H9 (cell line): ENCODE measurements around the gene NXN. TPM values are rescaled to one million over a fixed set of nuclear protein-coding genes. Genes with fewer than 3 reads are reported as not detected.

Source experiments
- DNase-seq: peaks from one replicate; pipeline ENCODE4 v3.0.0-alpha.2; 2017
- H2AFZ ChIP-seq: one replicate; pipeline ENCODE4 v1.6.1; 2013; ENCODE audit warnings: mild to moderate bottlenecking, low read length, control low read depth, moderate library complexity
- H2AK5ac ChIP-seq: 2 replicates; pipeline ENCODE4 v1.6.1; 2013; ENCODE audit warnings: low read length, control low read depth, mixed read lengths; ENCODE audit not compliant: insufficient read length
- H2BK120ac ChIP-seq: one replicate; pipeline ENCODE4 v1.6.1; 2013; ENCODE audit warnings: low read depth, mild to moderate bottlenecking, low read length, control low read depth, inconsistent platforms; ENCODE audit not compliant: poor library complexity, severe bottlenecking
- H2BK12ac ChIP-seq: 2 replicates; pipeline ENCODE4 v1.6.1; 2013; ENCODE audit warnings: low read length, control low read depth, mixed read lengths, low read depth; ENCODE audit not compliant: insufficient read length
- H2BK15ac ChIP-seq: 2 replicates; pipeline ENCODE4 v1.6.1; 2013; ENCODE audit warnings: low read depth, low read length, control low read depth
- H2BK20ac ChIP-seq: one replicate; pipeline ENCODE4 v1.6.1; 2013; ENCODE audit warnings: low read depth, mild to moderate bottlenecking, low read length, control low read depth, inconsistent platforms; ENCODE audit not compliant: poor library complexity, severe bottlenecking
- H2BK5ac ChIP-seq: 2 replicates; pipeline ENCODE4 v1.6.1; 2013; ENCODE audit warnings: low read length, control low read depth, mixed read lengths; ENCODE audit not compliant: insufficient read length
- H3K14ac ChIP-seq: 2 replicates; pipeline ENCODE4 v1.6.1; 2013; ENCODE audit warnings: low read length, control low read depth; ENCODE audit not compliant: insufficient read depth
- H3K18ac ChIP-seq: 2 replicates; pipeline ENCODE4 v1.6.1; 2013; ENCODE audit warnings: low read depth, mild to moderate bottlenecking, mixed read lengths, low read length, control low read depth; ENCODE audit not compliant: insufficient read length
- H3K23ac ChIP-seq: 2 replicates; pipeline ENCODE4 v1.6.1; 2013; ENCODE audit warnings: low read length, control low read depth, mixed read lengths, low read depth; ENCODE audit not compliant: insufficient read length
- H3K23me2 ChIP-seq: 2 replicates; pipeline ENCODE4 v1.6.1; 2013; ENCODE audit warnings: low read depth, mild to moderate bottlenecking, mixed read lengths, low read length, control low read depth; ENCODE audit not compliant: insufficient read length, poor library complexity, severe bottlenecking
- H3K27ac ChIP-seq: 2 replicates; pipeline ENCODE4 v1.5.1; 2013; ENCODE audit warnings: low read length, control low read depth, mixed read lengths, low read depth; ENCODE audit not compliant: insufficient read length
- H3K27me3 ChIP-seq: 2 replicates; pipeline ENCODE4 v1.6.1; 2013; ENCODE audit warnings: low read length, control low read depth, inconsistent platforms; ENCODE audit not compliant: insufficient read depth
- H3K4ac ChIP-seq: 2 replicates; pipeline ENCODE4 v1.6.1; 2013; ENCODE audit warnings: low read depth, mild to moderate bottlenecking, control low read depth, inconsistent platforms, low read length, moderate library complexity
- H3K4me1 ChIP-seq: 2 replicates; pipeline ENCODE4 v1.6.1; 2013; ENCODE audit warnings: low read length, control low read depth, inconsistent platforms; ENCODE audit not compliant: insufficient read depth
- H3K4me2 ChIP-seq: 2 replicates; pipeline ENCODE4 v1.6.1; 2013; ENCODE audit warnings: low read length, control low read depth, mixed read lengths; ENCODE audit not compliant: insufficient read length, insufficient read depth
- H3K56ac ChIP-seq: 2 replicates; pipeline ENCODE4 v1.6.1; 2013; ENCODE audit warnings: low read depth, mild to moderate bottlenecking, mixed read lengths, low read length, control low read depth; ENCODE audit not compliant: insufficient read length
- H3K79me1 ChIP-seq: 2 replicates; pipeline ENCODE4 v1.6.1; 2013; ENCODE audit warnings: low read depth, mild to moderate bottlenecking, moderate library complexity, low read length, control low read depth, inconsistent platforms; ENCODE audit not compliant: insufficient read depth, poor library complexity, severe bottlenecking
- H3K79me2 ChIP-seq: 2 replicates; pipeline ENCODE4 v1.6.1; 2013; ENCODE audit warnings: low read length, control low read depth, inconsistent platforms; ENCODE audit not compliant: insufficient read depth
- H3K9ac ChIP-seq: 2 replicates; pipeline ENCODE4 v1.6.1; 2013; ENCODE audit warnings: low read length, control low read depth, mixed read lengths; ENCODE audit not compliant: insufficient read length; ENCODE audit errors: extremely low read depth
- H3K9me3 ChIP-seq: one replicate; pipeline ENCODE4 v1.6.1; 2013; ENCODE audit warnings: low read depth, low read length, inconsistent platforms; ENCODE audit not compliant: control insufficient read depth
- H3T11ph ChIP-seq: one replicate; pipeline ENCODE4 v1.6.1; 2013; ENCODE audit warnings: mild to moderate bottlenecking, low read length, control low read depth, inconsistent platforms
- H4K20me1 ChIP-seq: one replicate; pipeline ENCODE4 v1.6.1; 2013; ENCODE audit not compliant: control insufficient read depth, insufficient read length, insufficient read depth
- H4K5ac ChIP-seq: 2 replicates; pipeline ENCODE4 v1.6.1; 2013; ENCODE audit warnings: low read depth, mild to moderate bottlenecking, mixed read lengths, low read length, control low read depth; ENCODE audit not compliant: insufficient read length
- H4K8ac ChIP-seq: replicated peaks from 2 replicates; pipeline ENCODE4 v1.6.1; 2013; ENCODE audit warnings: low read length, control low read depth, mixed read lengths, low read depth; ENCODE audit not compliant: insufficient read length
- H4K91ac ChIP-seq: 2 replicates; pipeline ENCODE4 v1.6.1; 2013; ENCODE audit warnings: low read depth, mild to moderate bottlenecking, moderate library complexity, mixed read lengths, low read length, control low read depth; ENCODE audit not compliant: insufficient read length
- H3K27ac Mint-ChIP-seq, 3 experiments: 2 replicates in 2 of 3; 3 replicates in 1 of 3; pipeline ENCODE4 v1.8.0; 2020 to 2021; ENCODE audit warnings: mixed read lengths in 3 of 3, mild to moderate bottlenecking in 1 of 3, moderate library complexity in 1 of 3
- H3K27me3 Mint-ChIP-seq: 2 replicates; pipeline ENCODE4 v1.8.0; 2021; ENCODE audit warnings: low read depth, mild to moderate bottlenecking, moderate library complexity, mixed read lengths
- H3K36me3 Mint-ChIP-seq, 3 experiments: 2 replicates in 2 of 3; 3 replicates in 1 of 3; pipeline ENCODE4 v1.8.0; 2020 to 2021; ENCODE audit warnings: low read depth in 3 of 3, mixed read lengths in 3 of 3; ENCODE audit not compliant: insufficient read depth in 1 of 3
- H3K4me1 Mint-ChIP-seq, 2 experiments: 2 replicates each; pipeline ENCODE4 v1.8.0; 2020; ENCODE audit warnings: mixed read lengths in 2 of 2
- H3K4me3 Mint-ChIP-seq, 2 experiments: 2 replicates in 1 of 2; 3 replicates in 1 of 2; pipeline ENCODE4 v1.8.0; 2020 to 2021; ENCODE audit warnings: mild to moderate bottlenecking in 2 of 2, mixed read lengths in 2 of 2, moderate library complexity in 1 of 2
- H3K9me3 Mint-ChIP-seq, 2 experiments: 2 replicates in 1 of 2; 3 replicates in 1 of 2; pipeline ENCODE4 v1.8.0; 2020; ENCODE audit warnings: mild to moderate bottlenecking in 2 of 2, mixed read lengths in 2 of 2, moderate library complexity in 1 of 2
- CTCF ChIP-seq: fragments of 200-600 bp; sonication (generic); conservative IDR thresholded peaks from 3 replicates; pipeline ENCODE4 v1.8.0; 2021; ENCODE audit warnings: antibody characterized with exemption, mild to moderate bottlenecking
- WGBS: extraction: QIAGEN DNeasy Blood & Tissue Kit; methylation state at CpG from one replicate; pipeline ENCODE4 v1.1.7; 2013; ENCODE audit warnings: missing lambda C conversion rate, low lambda C conversion rate, mixed read lengths; ENCODE audit not compliant: insufficient read length; ENCODE audit errors: extremely low coverage; 5-methylcytosine and 5-hydroxymethylcytosine counted together
- total RNA-seq: library from RNA; stranded (reverse); gene quantifications from 2 replicates; pipeline ENCODE4 v1.2.1, GENCODE V29; 2021

The NXN gene
- total RNA-seq, 1 experiment from 2014 or later = 93.6 TPM

GRCh38 chr17:861364-861763 is 118.2 kb downstream of the NXN start:
- no peak for DNase-seq
- H4K5ac ChIP-seq = no peak overlapping the region
- H3K4me1 Mint-ChIP-seq = peaks cover 19 to 20% of the 10 kb centered on the region in 2 experiments
- no peaks in the 10 kb centered on the region for H3K23me2 ChIP-seq
- H3K9me3 ChIP-seq = no peaks in the 10 kb centered on the region
- H2AK5ac ChIP-seq = no peak overlapping the region
- no peaks in the 10 kb centered on the region for H3K27me3 ChIP-seq
- no peak overlapping the region for H3K9ac ChIP-seq
- no peak overlapping the region for H3K14ac ChIP-seq
- no peak overlapping the region for H3K23ac ChIP-seq
- no peak overlapping the region for H3K18ac ChIP-seq
- H3K4ac ChIP-seq = no peak overlapping the region
- H2BK15ac ChIP-seq = no peak overlapping the region
- H3K79me1 ChIP-seq = peaks cover 3% of the 10 kb centered on the region
- no peak overlapping the region for H4K8ac ChIP-seq
- no peak overlapping the region for H2BK12ac ChIP-seq
- no peaks in the 10 kb centered on the region; the same call in 1 of the 2 replicates for H3K27me3 Mint-ChIP-seq
- no peak overlapping the region for H3K4me2 ChIP-seq
- H4K91ac ChIP-seq = no peak overlapping the region
- no peak overlapping the region for H2BK20ac ChIP-seq
- H3K27ac Mint-ChIP-seq = peak overlapping the region in 2 of 3 experiments; percentile 79 to 85; a peak in 2 of 7 replicates
- peaks cover 3% of the 10 kb centered on the region; the same call in 1 of the 2 replicates for H3K79me2 ChIP-seq
- H3K4me1 ChIP-seq = no peaks in the 10 kb centered on the region
- no CpG with 5 or more reads among the region's 9 CpGs for WGBS
- H3K9me3 Mint-ChIP-seq = no peaks in the 10 kb centered on the region; a peak in 1 of 5 replicates
- H3K27ac ChIP-seq = no peak overlapping the region
- H2BK120ac ChIP-seq = no peak overlapping the region
- peaks cover 1 to 23% (median 12%) of the 10 kb centered on the region in 3 experiments; a peak in 6 of 7 replicates for H3K36me3 Mint-ChIP-seq
- no peak overlapping the region for H2AFZ ChIP-seq
- no peak overlapping the region for H2BK5ac ChIP-seq
- H3K56ac ChIP-seq = no peak overlapping the region
- no peaks in the 10 kb centered on the region for H4K20me1 ChIP-seq
- no peak for TF ChIP-seq CTCF
- no peak overlapping the region for H3T11ph ChIP-seq
- H3K4me3 Mint-ChIP-seq = no peak overlapping the region
